K562 (cell line): ENCODE results near the gene PRR36.

Source experiments
- BACH1 ChIP-seq: fragments of 200-800 bp; sonication (Bioruptor generic); IDR thresholded peaks from 2 replicates; pipeline ENCODE4 v1.6.1; 2016; ENCODE audit warnings: missing genetic modification characterization, missing compliant biosample characterization
- EP300 ChIP-seq: IDR thresholded peaks from 2 replicates; pipeline ENCODE4 v1.6.1; 2012; ENCODE audit warnings: low read length, improper control_type of control experiment
- HDAC6 ChIP-seq: IDR thresholded peaks from 2 replicates; pipeline ENCODE4 v1.6.1; 2012; ENCODE audit warnings: low read depth, mild to moderate bottlenecking, control low read depth, inconsistent platforms, low read length, moderate library complexity
- HIVEP1 ChIP-seq: fragments of 250-450 bp; sonication (Bioruptor Pico); IDR thresholded peaks from 2 replicates; pipeline ENCODE4 v1.4.0; 2020; ENCODE audit warnings: mild to moderate bottlenecking
- MAZ ChIP-seq, 2 experiments: fragments of 450-650 bp in 1 of 2; sonication (generic) in 1 of 2; formaldehyde crosslinking; IDR thresholded peaks in 1 of 2; conservative IDR thresholded peaks in 1 of 2; 2 replicates each; pipeline versions ENCODE4 v1.4.0 to v1.5.0; 2020; ENCODE audit warnings: mild to moderate bottlenecking in 1 of 2, missing genetic modification reagents in 1 of 2
- NFIC ChIP-seq: fragments of 450-650 bp; IDR thresholded peaks from 2 replicates; pipeline ENCODE4 v1.6.1; 2017; ENCODE audit warnings: mild to moderate bottlenecking, inconsistent platforms
- POLR2A ChIP-seq: fragments of 450-650 bp; conservative IDR thresholded peaks from 2 replicates; pipeline ENCODE4 v1.6.1; 2016
- TF ChIP-seq, protein P1 (sequence below): sonication (generic); formaldehyde crosslinking; IDR thresholded peaks from 2 replicates; pipeline ENCODE4 v1.8.1; 2022; ENCODE audit warnings: missing genetic modification reagents
- TF ChIP-seq, protein P2 (sequence below), 3 experiments: IDR thresholded peaks in 2 of 3; conservative IDR thresholded peaks in 1 of 3; 2 replicates each; pipeline ENCODE4 v1.5.1; 2011 to 2012; ENCODE audit warnings: low read length in 3 of 3, mild to moderate bottlenecking in 3 of 3, control low read depth in 2 of 3, improper control_type of control experiment in 1 of 3, inconsistent platforms in 1 of 3, low read depth in 1 of 3, mixed read lengths in 1 of 3, moderate library complexity in 1 of 3; ENCODE audit not compliant: insufficient read depth in 2 of 3

DNA sequence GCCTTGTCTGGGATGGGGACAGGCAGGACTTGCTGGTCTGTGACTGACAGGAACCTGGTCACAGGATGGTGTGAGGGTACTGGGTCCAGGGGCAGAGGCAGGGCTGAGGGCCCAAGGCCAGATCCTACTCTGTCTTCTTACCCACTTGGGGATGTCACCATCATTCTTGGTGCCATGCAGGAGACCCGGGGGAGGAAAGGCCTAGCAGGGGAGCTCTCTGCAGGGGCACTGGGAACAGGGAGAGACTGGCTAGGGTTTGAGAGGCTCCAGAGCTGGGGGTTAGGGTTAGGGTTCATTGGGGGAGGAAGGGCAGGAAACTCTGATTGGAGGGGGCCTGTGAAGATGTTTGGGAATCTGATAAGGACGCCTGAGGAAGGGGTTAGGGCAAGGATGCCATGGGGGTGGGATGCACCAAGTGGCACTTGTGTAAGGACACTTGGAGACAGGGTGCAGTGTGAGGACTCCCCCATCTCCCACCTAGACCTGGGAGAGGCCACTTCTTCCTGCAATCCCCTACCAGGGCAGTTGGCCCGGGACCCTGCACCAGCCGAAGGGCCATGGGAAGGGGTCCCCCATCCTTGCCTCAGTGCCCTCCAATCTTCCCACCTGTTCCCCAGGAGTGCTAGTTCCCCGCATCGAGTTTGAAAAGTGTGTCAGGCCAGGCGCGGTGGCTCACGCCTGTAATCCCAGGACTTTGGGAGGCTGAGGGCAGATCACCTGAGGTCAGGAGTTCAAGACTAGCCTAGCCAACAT is 6.9 kb downstream of the PRR36 start:
- TF ChIP-seq HDAC6 (no peak), NFIC (no peak), HIVEP1 (CRISPR knock-in tag) (no peak), MAZ (CRISPR knock-in tag; conservative IDR thresholded peaks at IDR 0.05 in 1 of 2, IDR thresholded peaks at IDR 0.05 in 1 of 2) (no peak), BACH1 (no peak), POLR2A (no peak), EP300 (no peak)
- TF ChIP-seq, protein P1, sequence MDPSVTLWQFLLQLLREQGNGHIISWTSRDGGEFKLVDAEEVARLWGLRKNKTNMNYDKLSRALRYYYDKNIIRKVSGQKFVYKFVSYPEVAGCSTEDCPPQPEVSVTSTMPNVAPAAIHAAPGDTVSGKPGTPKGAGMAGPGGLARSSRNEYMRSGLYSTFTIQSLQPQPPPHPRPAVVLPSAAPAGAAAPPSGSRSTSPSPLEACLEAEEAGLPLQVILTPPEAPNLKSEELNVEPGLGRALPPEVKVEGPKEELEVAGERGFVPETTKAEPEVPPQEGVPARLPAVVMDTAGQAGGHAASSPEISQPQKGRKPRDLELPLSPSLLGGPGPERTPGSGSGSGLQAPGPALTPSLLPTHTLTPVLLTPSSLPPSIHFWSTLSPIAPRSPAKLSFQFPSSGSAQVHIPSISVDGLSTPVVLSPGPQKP = no peak
- TF ChIP-seq, protein P2, sequence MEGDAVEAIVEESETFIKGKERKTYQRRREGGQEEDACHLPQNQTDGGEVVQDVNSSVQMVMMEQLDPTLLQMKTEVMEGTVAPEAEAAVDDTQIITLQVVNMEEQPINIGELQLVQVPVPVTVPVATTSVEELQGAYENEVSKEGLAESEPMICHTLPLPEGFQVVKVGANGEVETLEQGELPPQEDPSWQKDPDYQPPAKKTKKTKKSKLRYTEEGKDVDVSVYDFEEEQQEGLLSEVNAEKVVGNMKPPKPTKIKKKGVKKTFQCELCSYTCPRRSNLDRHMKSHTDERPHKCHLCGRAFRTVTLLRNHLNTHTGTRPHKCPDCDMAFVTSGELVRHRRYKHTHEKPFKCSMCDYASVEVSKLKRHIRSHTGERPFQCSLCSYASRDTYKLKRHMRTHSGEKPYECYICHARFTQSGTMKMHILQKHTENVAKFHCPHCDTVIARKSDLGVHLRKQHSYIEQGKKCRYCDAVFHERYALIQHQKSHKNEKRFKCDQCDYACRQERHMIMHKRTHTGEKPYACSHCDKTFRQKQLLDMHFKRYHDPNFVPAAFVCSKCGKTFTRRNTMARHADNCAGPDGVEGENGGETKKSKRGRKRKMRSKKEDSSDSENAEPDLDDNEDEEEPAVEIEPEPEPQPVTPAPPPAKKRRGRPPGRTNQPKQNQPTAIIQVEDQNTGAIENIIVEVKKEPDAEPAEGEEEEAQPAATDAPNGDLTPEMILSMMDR (IDR thresholded peaks at IDR 0.05 in 2 of 3, conservative IDR thresholded peaks at IDR 0.05 in 1 of 3; ENCODE audit: insufficient read depth in 2 of 3, low read depth in 1 of 3, low read length in 3 of 3) = no peak
